ENCODE data around the gene KSR2. TPM values are rescaled to one million over a fixed set of nuclear protein-coding genes. Genes with fewer than 3 reads are reported as not detected.
"Not testable (repeated sequence)": the region's sequence is repeated elsewhere in the genome, so short reads cannot be mapped to it uniquely, and the experiment has no call there.

KSR2 gene
- polyA plus RNA-seq, 1 donor: 1.2 TPM

GRCh38 chr12:117760990-117761389 lies 207.8 kb downstream of the KSR2 start:
- DNase-seq: no peak

- no peak for DNase-seq
Measured at GRCh38 chr12:117750657-117751056, 218.1 kb downstream of the KSR2 start.

DNA sequence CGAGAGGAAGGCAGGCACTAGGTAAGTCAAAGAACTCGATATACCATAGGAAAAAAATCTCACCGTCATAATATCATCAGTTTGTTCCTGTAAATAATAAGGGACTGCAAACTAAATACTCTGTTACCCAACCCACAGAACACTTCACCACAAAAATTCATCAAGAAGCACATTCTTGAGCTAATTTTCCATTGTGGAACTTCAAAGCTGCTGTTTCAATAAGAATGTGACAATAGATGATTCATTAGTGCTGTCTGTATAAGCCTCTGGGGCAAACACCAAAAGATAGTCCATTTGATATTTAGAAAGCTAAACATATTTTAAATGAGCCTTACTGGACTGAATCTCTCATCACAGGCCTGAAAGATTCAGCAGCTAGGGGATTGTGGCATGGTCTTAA lies 219.4 kb downstream of the KSR2 start:
- DNase-seq: no peak

- not testable (repeated sequence) for DNase-seq
Measured at GRCh38 chr12:117746358-117746757, 222.4 kb downstream of the KSR2 start.

DNA sequence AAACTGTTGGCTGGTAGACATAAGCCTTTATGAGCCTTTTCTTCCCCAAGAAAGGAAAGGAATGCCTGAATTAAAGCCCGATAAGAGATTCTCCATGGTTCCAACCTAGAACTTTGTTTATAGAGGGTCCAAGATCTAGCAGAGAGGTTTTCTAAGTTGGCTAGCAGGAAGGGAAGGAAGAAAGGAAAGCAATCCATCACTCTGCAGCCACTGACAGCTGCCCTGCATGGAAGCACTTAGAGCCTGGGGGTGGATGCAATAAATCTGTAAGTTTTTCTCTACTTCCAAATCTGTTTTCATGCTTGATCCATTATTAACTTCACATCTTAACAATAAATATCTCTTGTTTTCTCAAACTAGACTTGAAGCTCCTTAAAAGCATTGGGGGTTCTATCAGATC lies 224.4 kb downstream of the KSR2 start:
- no peak for DNase-seq

- no peak for DNase-seq
Measured at GRCh38 chr12:117743761-117744160, 225.0 kb downstream of the KSR2 start.

DNA sequence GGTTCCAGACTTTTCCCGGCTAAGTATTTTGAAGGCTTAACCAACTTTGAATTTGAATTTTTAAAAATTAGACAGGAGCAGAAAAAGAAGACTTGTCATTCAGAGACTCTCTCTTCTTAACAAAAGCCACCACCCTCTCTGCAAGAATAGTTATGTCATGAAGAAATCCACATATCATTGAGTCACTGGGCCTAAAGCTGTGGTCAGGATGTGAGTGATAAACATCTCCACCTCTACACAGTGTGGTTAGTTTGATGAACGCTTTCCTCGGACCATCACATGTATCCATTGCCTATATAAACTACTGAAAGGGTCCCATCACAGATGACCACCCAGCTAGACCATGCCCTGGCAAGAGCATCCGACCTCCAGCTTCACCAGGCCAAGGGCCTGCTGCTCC lies 226.1 kb downstream of the KSR2 start:
- DNase-seq: no peak

GRCh38 chr12:117738233-117738632 lies 230.6 kb downstream of the KSR2 start:
- no peak for DNase-seq

GRCh38 chr12:117733549-117733805 lies 235.3 kb downstream of the KSR2 start:
- DNase-seq: no peak

DNA sequence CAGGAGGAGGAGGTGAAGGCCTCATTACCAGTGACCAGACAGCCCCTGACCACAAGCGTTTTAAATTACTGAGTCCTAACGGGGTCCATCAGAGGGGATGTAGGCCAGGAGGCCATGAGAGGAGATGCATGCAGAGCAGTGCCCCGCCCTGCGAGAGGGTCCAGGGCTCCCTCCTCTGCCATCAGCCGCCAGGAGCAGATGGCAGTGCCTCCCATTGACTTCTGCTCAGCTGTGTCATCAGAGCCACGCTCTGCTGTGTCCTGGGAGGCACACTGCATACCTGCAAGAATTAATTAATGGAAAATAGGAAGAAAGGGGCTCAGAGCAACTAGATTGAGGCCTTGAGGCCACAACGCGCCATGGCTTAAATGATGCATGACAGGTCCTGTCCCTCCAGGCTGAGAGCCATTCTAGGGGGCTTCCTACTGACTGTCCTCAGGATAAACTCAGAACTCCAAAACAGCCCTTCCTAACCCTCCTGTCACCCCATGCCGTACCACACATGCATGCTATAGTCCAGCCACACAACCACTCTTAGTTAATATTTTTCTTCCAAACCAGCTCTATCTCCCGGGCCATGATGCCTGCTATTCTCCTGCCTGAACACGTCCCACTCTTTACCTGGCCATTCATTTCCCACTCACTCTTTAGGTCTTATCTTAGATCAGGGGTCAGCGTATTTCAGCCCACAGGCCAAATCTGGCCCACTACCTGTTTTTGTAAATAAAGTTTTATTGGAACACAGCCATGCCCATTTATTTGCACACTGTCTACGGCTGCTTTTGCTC lies 235.8 kb downstream of the KSR2 start:
- no peak for DNase-seq

DNA sequence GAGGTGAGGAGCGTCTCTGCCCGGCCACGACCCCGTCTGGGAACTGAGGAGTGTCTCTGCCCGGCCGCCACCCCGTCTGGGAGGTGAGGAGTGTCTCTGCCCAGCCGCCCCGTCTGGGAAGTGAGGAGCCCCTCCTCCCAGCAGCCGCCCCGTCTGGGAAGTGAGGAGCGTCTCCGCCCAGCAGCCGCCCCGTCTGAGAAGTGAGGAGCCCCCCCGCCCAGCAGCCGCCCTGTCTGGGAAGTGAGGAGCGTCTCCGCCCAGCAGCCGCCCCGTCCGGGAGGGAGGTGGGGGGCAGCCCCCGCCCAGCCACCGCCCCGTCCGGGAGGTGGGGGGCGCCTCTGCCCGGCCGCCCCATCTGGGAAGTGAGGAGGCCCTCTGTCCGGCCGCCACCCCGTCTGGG lies 237.7 kb downstream of the KSR2 start:
- DNase-seq: not testable (repeated sequence)

GRCh38 chr12:117727301-117727700 lies 241.5 kb downstream of the KSR2 start:
- DNase-seq: no peak

DNA sequence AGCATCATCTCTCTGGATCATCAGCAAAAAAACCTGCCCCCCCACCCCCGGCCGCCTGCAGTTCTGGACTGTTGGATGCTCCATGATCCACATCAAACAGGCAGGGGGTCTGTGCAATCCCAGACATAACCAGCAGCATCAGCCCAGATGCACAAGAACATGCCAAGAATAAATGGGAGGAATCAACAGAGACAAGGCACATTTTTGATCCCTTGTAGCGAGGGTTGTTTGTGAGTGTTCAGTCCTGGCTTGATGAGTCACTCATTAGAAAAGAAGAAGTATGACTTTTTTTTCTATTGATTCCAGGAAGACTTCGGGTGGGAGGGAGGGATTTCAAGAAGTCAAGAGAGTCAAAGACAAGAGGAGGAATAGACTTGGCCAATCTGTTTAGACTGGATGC lies 244.2 kb downstream of the KSR2 start:
- no peak for DNase-seq

GRCh38 chr12:117718559-117718958 lies 250.2 kb downstream of the KSR2 start:
- DNase-seq: no peak

DNA sequence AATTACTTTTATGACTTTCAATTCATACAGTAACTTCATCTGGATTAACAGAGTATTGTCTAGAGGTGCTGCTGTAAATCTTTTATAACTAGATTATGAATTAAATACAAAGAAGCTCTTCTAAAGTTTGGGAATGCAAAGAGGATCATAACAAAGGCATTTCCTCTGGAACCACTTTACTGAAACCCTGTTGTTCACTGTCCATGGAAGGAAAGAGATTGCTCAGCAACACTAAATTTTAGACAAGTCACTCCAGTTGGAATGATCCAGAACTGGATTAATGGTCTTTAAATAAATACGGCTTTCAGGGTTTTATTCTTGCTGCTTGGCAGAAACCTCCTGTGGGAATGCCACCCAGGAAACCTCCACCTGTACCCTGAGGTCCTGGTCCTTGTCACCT lies 250.6 kb downstream of the KSR2 start:
- no peak for DNase-seq

DNA sequence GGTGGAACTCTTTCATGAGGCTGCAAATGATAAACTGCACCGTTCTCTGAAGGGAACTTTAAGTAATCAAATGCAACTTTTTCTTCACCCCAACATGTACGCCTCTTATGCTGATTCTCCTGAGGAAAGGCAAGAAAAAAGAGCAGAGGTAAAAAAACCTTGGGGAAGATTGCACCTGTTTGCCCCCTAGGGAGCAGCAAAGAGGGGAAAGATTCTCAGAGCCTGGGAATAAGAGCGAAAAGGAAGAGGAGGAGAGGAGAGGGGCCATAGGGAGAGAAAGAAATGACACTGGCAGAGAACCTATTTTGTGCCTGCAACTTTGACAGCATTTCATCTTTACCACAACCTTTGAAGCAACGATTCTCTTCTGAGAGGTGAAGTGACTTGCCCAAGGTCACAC lies 254.6 kb downstream of the KSR2 start:
- DNase-seq: no peak

- DNase-seq: no peak
Measured at GRCh38 chr12:117710121-117710520, 258.7 kb downstream of the KSR2 start.

DNA sequence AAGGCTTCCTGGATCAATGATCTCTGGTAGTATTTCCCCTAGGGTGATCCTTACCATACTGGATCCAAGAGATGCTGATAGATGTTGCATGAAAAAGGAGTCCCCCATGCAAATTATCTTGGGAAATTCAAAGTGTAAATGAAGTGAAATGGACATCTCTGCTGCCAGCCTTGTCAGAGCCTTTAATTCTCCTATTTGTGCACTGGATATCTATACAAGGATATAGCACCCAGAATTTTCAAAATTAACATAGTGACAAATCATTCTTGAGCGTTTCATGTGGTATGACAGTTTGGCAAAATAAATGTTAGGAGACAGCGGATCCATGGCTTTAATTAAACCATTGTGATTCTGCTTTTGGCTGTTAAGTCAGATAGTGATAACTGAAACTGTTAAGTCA lies 260.9 kb downstream of the KSR2 start:
- no peak for DNase-seq

GRCh38 chr12:117703584-117703983 lies 265.2 kb downstream of the KSR2 start:
- DNase-seq: no peak

- DNase-seq: no peak
Measured at GRCh38 chr12:117702741-117703140, 266.0 kb downstream of the KSR2 start.

DNA sequence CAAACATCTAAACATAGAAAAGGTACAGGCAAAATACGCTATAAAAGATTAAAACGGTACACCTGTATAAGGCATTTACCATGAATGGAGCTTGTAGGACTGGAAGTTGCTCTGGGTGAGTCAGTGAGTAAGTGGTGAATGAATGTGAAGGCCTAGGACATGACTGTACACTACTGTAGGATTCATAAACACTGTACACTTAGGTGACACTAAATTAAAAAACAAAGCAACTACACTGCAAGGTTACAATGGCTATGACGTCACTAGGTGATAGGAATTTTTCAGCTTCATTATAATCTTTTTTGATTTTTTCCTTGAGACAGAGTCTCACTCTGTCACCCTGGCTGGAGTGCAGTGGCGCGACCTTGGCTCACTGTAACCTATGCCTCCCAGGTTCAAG lies 269.2 kb downstream of the KSR2 start:
- no peak for DNase-seq

DNA sequence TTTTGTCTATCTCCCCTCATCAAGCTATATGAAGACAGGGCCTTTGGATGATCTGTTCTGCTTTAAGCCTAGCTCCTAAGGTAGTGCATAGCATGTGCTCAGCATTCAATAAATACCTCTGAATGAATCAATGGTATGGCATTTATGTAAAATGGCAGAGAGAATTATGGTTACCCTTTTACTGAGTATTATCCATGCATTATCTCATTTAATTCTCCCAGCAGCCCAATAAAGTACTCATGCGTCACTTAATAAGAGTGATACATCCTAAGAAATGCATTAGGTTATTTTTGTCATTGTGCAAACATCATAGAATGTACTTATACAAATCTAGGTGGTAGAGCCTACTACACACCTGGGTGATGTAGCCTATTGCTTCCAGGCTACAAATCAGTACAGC lies 269.7 kb downstream of the KSR2 start:
- no peak for DNase-seq

- no peak for DNase-seq
Measured at GRCh38 chr12:117695956-117696355, 272.8 kb downstream of the KSR2 start.

DNA sequence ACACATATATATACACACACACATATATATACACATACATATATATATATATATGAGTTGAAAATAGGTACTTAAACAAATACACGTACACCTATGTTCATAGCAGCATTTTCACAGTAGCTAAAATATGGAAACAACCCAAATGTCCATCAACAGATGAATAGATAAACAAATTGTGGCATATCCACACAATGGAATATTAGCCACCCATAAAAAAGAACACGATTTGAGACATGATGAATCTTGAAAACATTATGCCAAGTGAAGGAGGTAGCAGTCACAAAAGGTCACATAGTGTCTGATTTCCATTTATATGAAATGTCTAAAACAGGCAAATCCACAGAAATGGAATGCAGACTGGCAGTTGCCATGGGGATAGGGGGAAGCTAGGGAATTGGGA lies 276.3 kb downstream of the KSR2 start:
- no peak for DNase-seq

- no peak for DNase-seq
Measured at GRCh38 chr12:117689857-117690256, 278.9 kb downstream of the KSR2 start.
